Hepatocyte (in vitro differentiated cells): ENCODE data around the gene PYY. TPM values are rescaled to one million over a fixed set of nuclear protein-coding genes. Genes with fewer than 3 reads are reported as not detected.
A peak's percentile ranks its signal among the peaks of the same experiment; 100 is the strongest.
"Not testable (repeated sequence)": the region's sequence is repeated elsewhere in the genome, so short reads cannot be mapped to it uniquely, and the experiment has no call there.

Experiments used
- DNase-seq: peaks from one replicate; pipeline ENCODE4 v3.0.0-alpha.2; 2016; ENCODE audit warnings: low spot score
- H2AFZ ChIP-seq: fragments of 200-600 bp; sonication (generic); 2 replicates; pipeline ENCODE4 v1.6.0; 2016; ENCODE audit warnings: antibody characterized with exemption, mild to moderate bottlenecking
- H3K27ac ChIP-seq: fragments of 200-600 bp; sonication (generic); 2 replicates; pipeline ENCODE4 v1.5.1; 2016; ENCODE audit warnings: mild to moderate bottlenecking
- H3K27me3 ChIP-seq: fragments of 200-600 bp; sonication (generic); 2 replicates; pipeline ENCODE4 v1.6.1; 2016
- H3K36me3 ChIP-seq: fragments of 200-600 bp; sonication (generic); replicated peaks from 2 replicates; pipeline ENCODE4 v1.5.1; 2016; ENCODE audit warnings: low read depth; ENCODE audit not compliant: insufficient read depth
- H3K4me1 ChIP-seq: fragments of 200-600 bp; sonication (generic); 2 replicates; pipeline ENCODE4 v1.5.1; 2016; ENCODE audit warnings: mild to moderate bottlenecking, moderate library complexity; ENCODE audit not compliant: insufficient read depth
- H3K4me2 ChIP-seq: fragments of 200-600 bp; sonication (generic); 2 replicates; pipeline ENCODE4 v1.6.0; 2016
- H3K4me3 ChIP-seq: fragments of 200-600 bp; sonication (generic); 2 replicates; pipeline ENCODE4 v1.5.1; 2016; ENCODE audit warnings: mild to moderate bottlenecking
- H3K79me2 ChIP-seq: fragments of 200-600 bp; sonication (generic); 2 replicates; pipeline ENCODE4 v1.6.0; 2017; ENCODE audit warnings: mild to moderate bottlenecking
- H3K9me2 ChIP-seq: fragments of 200-600 bp; sonication (generic); replicated peaks from 2 replicates; pipeline ENCODE4 v1.6.0; 2017; ENCODE audit warnings: mild to moderate bottlenecking; ENCODE audit not compliant: insufficient read depth
- H3K9me3 ChIP-seq: fragments of 200-600 bp; sonication (generic); 2 replicates; pipeline ENCODE4 v1.5.1; 2016; ENCODE audit warnings: low read depth, mild to moderate bottlenecking
- H4K20me1 ChIP-seq: fragments of 200-600 bp; sonication (generic); 2 replicates; pipeline ENCODE4 v1.6.0; 2016; ENCODE audit warnings: mild to moderate bottlenecking; ENCODE audit not compliant: insufficient read depth, poor library complexity, severe bottlenecking
- EZH2 ChIP-seq: fragments of 200-600 bp; sonication (generic); IDR thresholded peaks from 2 replicates; pipeline ENCODE4 v1.6.1; 2016; ENCODE audit warnings: antibody characterized with exemption, mild to moderate bottlenecking, borderline replicate concordance
- EZH2phosphoT487 ChIP-seq: fragments of 200-600 bp; sonication (generic); IDR thresholded peaks from one replicate; pipeline ENCODE4 v1.6.1; 2018; ENCODE audit warnings: antibody characterized with exemption, mild to moderate bottlenecking, low read depth, moderate library complexity; ENCODE audit not compliant: unreplicated experiment, severe bottlenecking
- WGBS: methylation state at CpG from one replicate; pipeline ENCODE4 v1.1.6; 2016; ENCODE audit warnings: low lambda C conversion rate; ENCODE audit errors: missing lambda C conversion rate; 5-methylcytosine and 5-hydroxymethylcytosine counted together
- polyA plus RNA-seq: library from polyadenylated mRNA; unstranded; fragments of >200 nt; fragmentation: Nextera tagmentation; extraction: Ambion mirVana; gene quantifications from 2 replicates; pipeline ENCODE4 v1.2.1, GENCODE V29; 2016
- total RNA-seq: library from RNA; depleted of rRNA; stranded (reverse); fragments of >200 nt; gene quantifications from 2 replicates; pipeline ENCODE4 v1.2.3, GENCODE V29; 2014
- TF ChIP-seq, protein P1 (sequence below): fragments of 200-600 bp; sonication (generic); IDR thresholded peaks from 2 replicates; pipeline ENCODE4 v1.5.1; 2016; ENCODE audit warnings: antibody characterized with exemption, mild to moderate bottlenecking; ENCODE audit not compliant: poor library complexity

The PYY gene
- total and polyA plus RNA-seq, 2 experiments from 2014 or later, result 16.9 TPM; not detected in 1

DNA sequence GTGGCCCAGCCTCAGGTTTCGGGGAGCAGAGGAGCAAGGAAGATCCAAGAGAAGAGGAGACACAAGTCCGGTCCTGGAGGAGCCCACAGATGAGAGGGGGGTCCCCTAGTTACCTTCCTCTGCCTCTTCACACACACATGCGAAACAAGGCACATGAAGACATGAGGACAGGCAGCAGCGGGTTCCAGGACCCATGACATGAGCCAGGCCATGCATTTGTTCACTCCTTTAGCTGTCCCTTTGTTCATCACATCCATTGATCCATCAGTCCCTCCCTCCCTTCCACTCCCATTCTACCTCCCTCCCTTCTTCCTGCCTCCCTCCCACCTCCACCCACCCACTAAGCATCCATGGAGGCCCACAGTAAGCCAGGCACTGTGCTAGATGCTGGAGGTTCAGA lies 20.8 kb downstream of the PYY start:
- 87% methylated on average over 4 of the region's 4 CpGs for WGBS
- Histone ChIP-seq H4K20me1 (no peaks in the 10 kb centered on the region), H3K4me3 (no peak overlapping the region), H3K27me3 (no peaks in the 10 kb centered on the region), H3K9me2 (no peaks in the 10 kb centered on the region), H2AFZ (no peak overlapping the region), H3K9me3 (no peaks in the 10 kb centered on the region), H3K4me1 (peaks cover 8% of the 10 kb centered on the region), H3K4me2 (no peak overlapping the region), H3K79me2 (no peaks in the 10 kb centered on the region), H3K36me3 (no peaks in the 10 kb centered on the region), H3K27ac (no peak overlapping the region)
- no peak for DNase-seq
- TF ChIP-seq, protein P1, sequence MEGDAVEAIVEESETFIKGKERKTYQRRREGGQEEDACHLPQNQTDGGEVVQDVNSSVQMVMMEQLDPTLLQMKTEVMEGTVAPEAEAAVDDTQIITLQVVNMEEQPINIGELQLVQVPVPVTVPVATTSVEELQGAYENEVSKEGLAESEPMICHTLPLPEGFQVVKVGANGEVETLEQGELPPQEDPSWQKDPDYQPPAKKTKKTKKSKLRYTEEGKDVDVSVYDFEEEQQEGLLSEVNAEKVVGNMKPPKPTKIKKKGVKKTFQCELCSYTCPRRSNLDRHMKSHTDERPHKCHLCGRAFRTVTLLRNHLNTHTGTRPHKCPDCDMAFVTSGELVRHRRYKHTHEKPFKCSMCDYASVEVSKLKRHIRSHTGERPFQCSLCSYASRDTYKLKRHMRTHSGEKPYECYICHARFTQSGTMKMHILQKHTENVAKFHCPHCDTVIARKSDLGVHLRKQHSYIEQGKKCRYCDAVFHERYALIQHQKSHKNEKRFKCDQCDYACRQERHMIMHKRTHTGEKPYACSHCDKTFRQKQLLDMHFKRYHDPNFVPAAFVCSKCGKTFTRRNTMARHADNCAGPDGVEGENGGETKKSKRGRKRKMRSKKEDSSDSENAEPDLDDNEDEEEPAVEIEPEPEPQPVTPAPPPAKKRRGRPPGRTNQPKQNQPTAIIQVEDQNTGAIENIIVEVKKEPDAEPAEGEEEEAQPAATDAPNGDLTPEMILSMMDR, result no peak
- TF ChIP-seq EZH2, result no peak
- TF ChIP-seq EZH2phosphoT487, result no peak

DNA sequence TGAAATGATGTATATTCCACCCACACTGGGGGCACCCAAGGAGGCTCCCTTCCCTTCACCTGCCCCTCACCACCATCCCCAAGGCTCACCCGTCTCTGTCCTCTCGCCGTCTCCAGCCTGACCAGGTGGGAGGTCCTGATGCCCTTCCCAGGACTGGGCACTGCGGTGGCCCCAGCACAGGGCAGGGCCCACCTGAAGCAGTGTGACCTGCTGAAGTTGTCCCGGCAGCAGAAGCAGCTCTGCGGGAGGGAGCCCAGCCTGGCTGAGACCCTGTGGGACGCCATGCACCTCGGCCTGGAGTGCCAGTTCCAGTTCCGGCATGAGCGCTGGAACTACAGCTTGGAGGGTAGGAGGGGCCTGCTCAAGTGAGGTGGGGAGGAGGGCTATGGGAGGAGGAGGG lies 21.4 kb downstream of the PYY start:
- H3K4me2 ChIP-seq, result no peak overlapping the region
- no peaks in the 10 kb centered on the region for H3K9me3 ChIP-seq
- no peaks in the 10 kb centered on the region for H3K36me3 ChIP-seq
- H3K9me2 ChIP-seq, result no peaks in the 10 kb centered on the region
- TF ChIP-seq EZH2 (no peak), EZH2phosphoT487 (no peak)
- TF ChIP-seq, protein P1, result no peak
- no peak for DNase-seq
- H3K27me3 ChIP-seq, result no peaks in the 10 kb centered on the region
- peaks cover 11% of the 10 kb centered on the region for H3K4me1 ChIP-seq
- 88% methylated on average over 10 of the region's 10 CpGs for WGBS
- no peaks in the 10 kb centered on the region for H4K20me1 ChIP-seq
- H2AFZ ChIP-seq, result no peak overlapping the region
- no peak overlapping the region for H3K4me3 ChIP-seq
- no peak overlapping the region for H3K27ac ChIP-seq
- no peaks in the 10 kb centered on the region for H3K79me2 ChIP-seq

DNA sequence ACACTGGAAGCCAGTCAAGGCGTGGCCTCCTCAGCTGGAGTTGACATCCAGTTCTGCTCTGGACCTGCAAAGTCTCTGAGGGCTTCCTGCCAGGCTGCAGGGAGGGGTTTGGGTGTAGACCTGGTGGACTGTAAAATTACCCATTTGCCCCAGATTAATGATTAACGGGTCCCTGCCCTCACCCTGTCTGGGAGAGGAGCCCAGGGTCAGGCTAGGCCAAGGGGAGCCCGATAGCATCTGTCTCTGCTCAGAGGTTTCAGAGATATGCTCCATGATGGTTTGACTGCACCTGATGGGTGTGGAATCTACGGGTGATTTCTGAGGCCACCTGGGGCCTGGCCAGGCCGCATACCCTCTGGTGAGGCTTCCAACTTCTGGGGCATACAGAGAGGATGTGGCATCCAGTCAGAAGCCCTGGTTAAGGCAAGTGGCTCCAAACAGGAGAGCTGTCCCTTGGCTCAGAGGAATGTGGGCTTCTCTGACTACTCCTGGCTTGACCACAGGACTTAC lies 22.6 kb downstream of the PYY start:
- DNase-seq, result peak; percentile 56
- Histone ChIP-seq H4K20me1 (no peaks in the 10 kb centered on the region), H3K36me3 (no peaks in the 10 kb centered on the region), H3K4me2 (no peak overlapping the region), H3K4me3 (no peak overlapping the region), H3K9me2 (no peaks in the 10 kb centered on the region), H3K9me3 (no peaks in the 10 kb centered on the region), H3K27ac (no peak overlapping the region), H3K79me2 (no peaks in the 10 kb centered on the region), H2AFZ (no peak overlapping the region), H3K27me3 (peaks cover 3% of the 10 kb centered on the region), H3K4me1 (peaks cover 18% of the 10 kb centered on the region)
- TF ChIP-seq EZH2phosphoT487 (no peak), EZH2 (no peak)
- TF ChIP-seq, protein P1, result no peak
- WGBS, result 66% methylated on average over 5 of the region's 5 CpGs

GRCh38 chr17:43928609-43929008 lies 25.1 kb downstream of the PYY start:
- 58% methylated on average over 1 of the region's 1 CpG for WGBS
- TF ChIP-seq EZH2phosphoT487 (no peak), EZH2 (no peak)
- TF ChIP-seq, protein P1, result no peak
- H3K27me3 ChIP-seq, result peaks cover 3% of the 10 kb centered on the region
- no peak overlapping the region for H3K4me2 ChIP-seq
- peaks cover 24% of the 10 kb centered on the region for H3K4me1 ChIP-seq
- H2AFZ ChIP-seq, result no peak overlapping the region
- DNase-seq, result peak; percentile 32
- H3K9me3 ChIP-seq, result no peaks in the 10 kb centered on the region
- no peaks in the 10 kb centered on the region for H4K20me1 ChIP-seq
- H3K36me3 ChIP-seq, result no peaks in the 10 kb centered on the region
- no peak overlapping the region for H3K4me3 ChIP-seq
- no peaks in the 10 kb centered on the region for H3K9me2 ChIP-seq
- no peaks in the 10 kb centered on the region for H3K79me2 ChIP-seq
- no peak overlapping the region for H3K27ac ChIP-seq

DNA sequence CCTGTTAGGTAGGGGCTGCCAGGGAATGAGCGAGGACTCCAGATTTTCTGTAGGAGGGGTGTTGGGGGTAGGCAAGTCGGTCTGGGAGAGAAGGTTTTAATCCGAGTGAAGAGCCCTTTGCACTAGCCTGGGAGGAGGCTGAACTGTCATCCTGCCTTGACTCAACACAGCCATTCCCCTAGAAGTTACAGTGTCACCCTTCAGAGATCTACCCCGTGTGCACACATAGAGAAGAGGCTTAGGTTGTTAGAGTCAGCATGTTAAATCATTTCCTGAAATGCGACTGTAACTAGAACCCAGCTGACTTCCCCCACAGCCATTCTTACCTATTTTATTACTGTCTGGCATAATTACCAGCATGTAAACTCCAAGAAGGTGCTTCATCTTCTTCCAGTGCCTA lies 25.8 kb downstream of the PYY start:
- not testable (repeated sequence) for DNase-seq, H3K4me3 ChIP-seq

More for the DNA sequence above, 25.8 kb downstream of the PYY start:
- not testable (repeated sequence) for H2AFZ ChIP-seq, H3K9me3 ChIP-seq, H4K20me1 ChIP-seq, H3K9me2 ChIP-seq, H3K36me3 ChIP-seq, H3K79me2 ChIP-seq, H3K27ac ChIP-seq, H3K27me3 ChIP-seq
- Histone ChIP-seq H3K4me1 (peaks cover 24% of the 10 kb centered on the region), H3K4me2 (peak overlapping the region; percentile 82)
- WGBS, result 27% methylated on average over 5 of the region's 5 CpGs
